Ovary (tissue), 3 donors: ENCODE measurements around the gene GPS1.

ENCODE experiments used
- POLR2A ChIP-seq: fragments of 450-650 bp; IDR thresholded peaks from one replicate; pipeline ENCODE4 v1.6.1; 2017; ENCODE audit warnings: antibody characterized with exemption, mild to moderate bottlenecking, moderate library complexity
- TF ChIP-seq, protein P1 (sequence below), 3 donors: fragments of 450-650 bp in 2 of 3; fragments of 200-600 bp in 1 of 3; IDR thresholded peaks; one replicate each; pipeline versions ENCODE4 v1.5.1 to v1.8.0; 2016 to 2022; ENCODE audit warnings: antibody characterized with exemption in 3 of 3, mild to moderate bottlenecking in 1 of 3
- donor health status: DM: no; HTN: no; CAD: no.

DNA sequence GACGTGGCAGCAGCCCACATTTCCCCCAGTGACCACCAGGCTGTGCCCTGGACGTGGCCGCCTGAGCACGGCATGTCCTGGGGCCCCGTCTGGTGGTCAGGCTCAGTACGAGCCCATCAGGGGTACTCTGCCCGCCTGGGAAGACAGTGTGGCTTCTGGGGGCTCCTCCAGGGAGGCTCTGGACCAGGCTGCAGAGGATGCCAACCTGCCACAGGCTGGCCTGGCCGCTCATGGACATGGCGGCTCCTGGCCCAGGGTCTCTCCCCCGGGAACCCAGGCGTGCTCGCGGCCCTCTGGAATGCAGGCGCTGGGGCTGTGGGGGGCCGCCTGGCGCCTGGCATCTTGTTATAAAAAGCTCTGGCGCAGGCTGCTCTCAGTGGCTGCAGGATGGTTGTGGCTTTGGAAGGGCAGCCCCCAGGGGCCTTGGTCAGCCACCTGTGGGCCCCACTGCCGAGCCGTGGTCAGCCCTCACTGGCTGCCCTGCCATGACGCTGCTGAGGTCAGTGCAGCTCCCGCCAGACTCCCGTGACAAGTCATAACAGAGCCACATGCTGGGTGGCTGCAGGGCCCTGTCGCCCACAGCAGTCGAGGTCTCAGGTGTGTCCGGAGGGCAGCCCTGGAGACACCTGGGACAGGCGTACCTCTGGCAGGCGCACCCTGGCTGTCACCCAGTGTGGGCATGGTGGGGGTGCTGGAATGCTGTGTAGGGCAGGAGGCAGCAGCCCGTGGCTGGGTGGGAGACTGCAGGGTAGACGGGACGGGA, 44.0 kb upstream of the GPS1 start:
- TF ChIP-seq, protein P1, sequence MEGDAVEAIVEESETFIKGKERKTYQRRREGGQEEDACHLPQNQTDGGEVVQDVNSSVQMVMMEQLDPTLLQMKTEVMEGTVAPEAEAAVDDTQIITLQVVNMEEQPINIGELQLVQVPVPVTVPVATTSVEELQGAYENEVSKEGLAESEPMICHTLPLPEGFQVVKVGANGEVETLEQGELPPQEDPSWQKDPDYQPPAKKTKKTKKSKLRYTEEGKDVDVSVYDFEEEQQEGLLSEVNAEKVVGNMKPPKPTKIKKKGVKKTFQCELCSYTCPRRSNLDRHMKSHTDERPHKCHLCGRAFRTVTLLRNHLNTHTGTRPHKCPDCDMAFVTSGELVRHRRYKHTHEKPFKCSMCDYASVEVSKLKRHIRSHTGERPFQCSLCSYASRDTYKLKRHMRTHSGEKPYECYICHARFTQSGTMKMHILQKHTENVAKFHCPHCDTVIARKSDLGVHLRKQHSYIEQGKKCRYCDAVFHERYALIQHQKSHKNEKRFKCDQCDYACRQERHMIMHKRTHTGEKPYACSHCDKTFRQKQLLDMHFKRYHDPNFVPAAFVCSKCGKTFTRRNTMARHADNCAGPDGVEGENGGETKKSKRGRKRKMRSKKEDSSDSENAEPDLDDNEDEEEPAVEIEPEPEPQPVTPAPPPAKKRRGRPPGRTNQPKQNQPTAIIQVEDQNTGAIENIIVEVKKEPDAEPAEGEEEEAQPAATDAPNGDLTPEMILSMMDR (IDR thresholded peaks at IDR 0.05), result no peak
- TF ChIP-seq POLR2A, result no peak
